HG02870 (cell line): ENCODE measurements around the gene KRT40.
"Not testable (repeated sequence)": the region's sequence is repeated elsewhere in the genome, so short reads cannot be mapped to it uniquely, and the experiment has no call there.

Experiments used
- ATAC-seq: cut with Tn5 transposase; IDR thresholded peaks from one replicate; pipeline ENCODE4 v1.9.1; 2021; ENCODE audit warnings: mild to moderate bottlenecking, moderate library complexity; ENCODE audit not compliant: unreplicated experiment

KRT40 gene

DNA sequence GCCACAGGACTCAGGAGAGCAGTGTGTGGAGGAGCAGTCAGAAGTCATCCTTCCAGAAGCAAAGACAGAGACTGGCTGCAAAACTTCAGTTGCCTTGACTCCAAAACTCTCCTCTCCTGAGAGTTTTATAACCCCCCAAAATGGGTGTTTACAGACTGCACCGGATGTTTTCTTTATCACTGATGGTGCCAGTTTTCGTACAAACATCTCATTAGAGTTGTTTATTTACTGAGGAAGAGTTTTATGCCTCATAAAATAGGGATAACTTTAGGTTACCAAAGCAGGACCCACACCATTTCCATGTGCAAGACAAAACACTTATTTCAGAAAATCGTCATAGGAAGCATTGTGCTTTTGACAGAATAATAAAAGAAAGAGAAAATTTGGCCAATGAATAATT is at the start of gene KRT40:
Gene KRT40 (minus strand): TSS at position 101 of the 400 bp plus-strand sequence. CDS start 53 bp downstream, at position 48.
- ATAC-seq: no peak

DNA sequence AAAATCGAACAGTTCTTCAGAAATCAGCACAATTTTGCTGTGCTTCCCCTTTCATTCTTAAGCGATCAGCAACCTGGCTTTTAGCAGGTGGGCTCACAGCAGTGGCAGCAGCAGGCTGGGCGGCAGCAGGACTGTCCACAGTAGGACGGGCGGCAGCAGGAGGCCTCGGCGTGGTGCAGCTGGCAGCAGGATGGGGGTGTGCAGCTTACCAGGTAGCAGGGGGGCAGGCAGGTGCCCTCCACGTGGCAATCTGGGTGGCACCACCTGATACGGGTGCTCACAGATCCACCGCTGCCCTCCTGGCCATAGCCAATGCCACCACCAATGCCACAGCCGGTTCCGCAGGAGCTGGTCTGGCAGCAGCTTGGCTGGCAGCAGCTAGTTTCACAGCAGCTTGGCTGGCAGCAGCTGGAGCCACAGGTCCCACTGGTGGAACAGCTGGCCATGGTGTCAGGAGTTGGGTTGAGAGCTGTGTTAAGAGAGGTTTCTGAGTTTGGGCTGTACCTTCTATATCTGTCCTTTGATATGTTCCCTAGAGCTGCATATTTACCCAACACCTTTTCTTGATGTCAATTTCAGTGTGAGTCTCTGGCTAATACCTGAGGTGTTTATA is 45.6 kb upstream of the KRT40 start, which contains the start of gene KRTAP1-4:
Gene KRTAP1-4 (minus strand): TSS at position 563 of the 613 bp plus-strand sequence. CDS start 117 bp downstream, at position 446.
- ATAC-seq: no peak

DNA sequence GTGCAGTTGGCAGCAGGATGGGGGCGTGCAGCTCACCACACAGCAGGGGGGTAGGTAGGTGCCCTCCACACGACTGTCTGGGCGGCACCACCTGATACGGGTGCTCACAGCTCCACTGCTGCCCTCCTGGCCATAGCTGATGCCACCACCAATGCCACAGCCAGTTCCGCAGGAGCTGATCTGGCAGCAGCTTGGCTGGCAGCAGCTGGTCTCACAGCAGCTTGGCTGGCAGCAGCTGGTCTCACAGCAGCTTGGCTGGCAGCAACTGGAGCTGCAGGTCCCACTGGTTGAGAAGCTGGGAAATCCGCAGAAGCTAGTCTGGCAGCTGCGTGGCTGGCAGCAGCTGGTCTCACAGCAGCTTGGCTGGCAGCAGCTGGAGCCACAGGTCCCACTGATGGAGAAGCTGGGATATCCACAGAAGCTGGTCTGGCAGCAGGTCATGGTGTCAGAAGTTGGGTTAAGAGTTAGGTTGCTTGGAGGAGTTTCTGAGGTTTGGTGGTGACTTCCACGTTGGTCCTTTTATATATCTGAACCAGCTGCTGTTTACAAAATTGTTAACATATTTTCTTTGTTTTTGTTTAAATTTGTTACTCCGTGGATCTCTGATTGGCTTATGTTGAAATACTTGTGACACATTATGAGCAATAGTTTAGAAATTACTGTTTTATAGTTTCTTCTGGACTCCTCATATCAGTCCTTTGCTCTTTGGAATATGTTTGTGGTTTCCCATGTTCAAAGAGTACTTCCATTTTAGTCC is 42.8 kb upstream of the KRT40 start, which contains the start of gene KRTAP1-5:
Gene KRTAP1-5 (minus strand): TSS at position 494 of the 757 bp plus-strand sequence. CDS start 53 bp downstream, at position 441.
- no peak for ATAC-seq

DNA sequence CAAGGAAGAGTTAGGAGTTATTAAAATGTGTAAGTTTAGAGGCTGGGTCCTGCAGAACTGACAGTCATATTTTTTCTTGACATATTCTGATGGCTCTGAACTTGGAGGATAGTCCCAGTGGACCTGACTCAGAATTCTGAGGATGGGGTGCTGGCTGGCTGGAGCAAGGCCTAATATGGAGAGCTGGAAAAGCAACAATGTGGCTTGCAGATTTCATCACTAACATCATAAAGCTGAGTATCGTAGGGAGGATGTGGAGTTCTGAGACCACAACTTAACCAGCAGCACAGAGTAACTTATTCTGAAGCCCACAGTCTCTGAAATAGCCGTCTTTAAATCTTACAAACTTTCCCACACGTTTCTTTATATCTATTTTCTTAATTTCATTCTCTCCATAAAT is 40.6 kb upstream of the KRT40 start:
- ATAC-seq: no peak

DNA sequence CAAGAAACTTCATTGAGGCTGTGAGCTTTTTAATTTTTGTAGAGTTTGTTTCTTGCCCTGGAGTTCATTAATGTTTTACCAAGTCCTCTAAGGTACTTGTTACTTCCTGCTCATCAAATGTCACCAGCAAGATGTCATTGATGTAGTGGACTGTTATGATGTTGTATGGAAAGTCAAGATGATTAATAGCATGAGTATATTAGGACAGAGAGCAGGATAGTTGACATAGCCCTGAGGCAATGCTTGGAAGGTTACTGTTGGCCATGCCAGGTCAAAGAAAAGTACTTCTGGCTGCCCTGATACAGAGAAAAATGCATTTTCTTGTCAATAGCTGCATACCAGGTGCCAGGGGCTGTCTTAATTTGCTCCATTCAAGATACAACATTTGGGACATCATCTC is 36.2 kb upstream of the KRT40 start:
- no peak for ATAC-seq

DNA sequence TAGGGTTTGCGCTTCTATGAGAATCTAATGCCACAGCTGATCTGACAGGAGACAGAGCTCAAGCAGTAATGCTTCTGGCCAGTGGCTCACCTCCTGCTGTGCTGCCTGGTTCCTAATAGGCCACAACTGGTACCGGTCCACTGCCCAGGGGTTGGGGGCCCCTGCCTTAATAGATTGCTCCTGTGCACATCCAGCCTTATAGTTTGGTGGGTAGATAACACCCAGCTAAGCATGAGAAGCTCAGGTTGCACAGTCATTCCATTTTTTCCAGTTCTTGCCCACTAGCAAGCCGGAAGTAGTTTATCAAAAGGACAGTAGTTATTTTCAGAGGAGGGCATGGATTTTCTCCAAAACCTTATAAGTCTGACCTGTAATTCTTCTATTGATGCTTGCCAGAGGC is 35.3 kb upstream of the KRT40 start:
- no peak for ATAC-seq

DNA sequence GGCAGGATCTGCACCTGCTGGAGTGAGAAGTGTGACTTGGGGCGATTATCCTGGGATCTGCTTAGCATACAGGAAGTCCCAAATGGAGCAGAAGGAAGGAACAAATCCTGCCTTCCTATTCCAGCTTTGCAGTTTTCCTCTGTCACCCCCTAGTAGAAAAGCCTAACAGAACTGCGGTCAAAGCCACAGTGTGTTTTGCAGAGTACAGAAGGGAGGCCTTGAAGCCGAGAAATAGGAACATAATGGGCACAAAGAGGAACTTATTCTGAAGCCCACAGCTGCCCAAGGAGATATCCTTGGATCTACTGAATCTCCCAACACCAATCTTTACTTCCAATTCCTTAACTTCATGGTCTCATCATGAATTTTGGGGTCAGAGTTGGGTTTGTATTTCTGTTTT is 34.4 kb upstream of the KRT40 start:
- no peak for ATAC-seq

DNA sequence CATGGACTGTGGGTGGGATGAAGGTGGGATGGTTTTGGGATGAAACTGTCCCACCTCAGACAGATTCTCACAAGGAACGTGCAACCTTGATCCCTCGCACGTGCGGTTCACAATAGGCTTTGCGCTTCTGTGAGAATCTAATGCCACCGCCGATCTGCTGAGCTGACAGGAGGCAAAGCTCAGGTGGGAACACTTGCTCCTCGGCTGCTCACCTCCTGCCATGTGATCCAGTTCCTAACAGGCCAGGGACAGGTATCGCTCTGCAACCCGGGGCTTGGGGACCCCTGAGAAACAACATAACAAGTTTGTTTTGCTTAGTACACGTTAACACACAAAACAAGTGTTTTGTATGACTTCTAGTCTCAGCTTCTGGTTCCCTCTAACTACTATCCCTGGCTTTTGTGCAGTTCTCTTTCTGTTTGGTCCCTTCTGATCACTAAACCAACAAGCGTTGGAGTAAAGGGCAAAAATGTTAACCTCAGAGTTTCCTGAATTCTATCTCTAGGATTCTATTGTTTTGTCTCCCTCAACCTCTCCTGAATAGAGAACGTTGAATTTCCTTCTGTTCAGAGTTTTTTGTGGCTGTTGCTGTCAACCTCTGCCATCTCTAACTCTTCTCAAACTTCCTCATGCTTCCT is 32.6 kb upstream of the KRT40 start:
- ATAC-seq: no peak

DNA sequence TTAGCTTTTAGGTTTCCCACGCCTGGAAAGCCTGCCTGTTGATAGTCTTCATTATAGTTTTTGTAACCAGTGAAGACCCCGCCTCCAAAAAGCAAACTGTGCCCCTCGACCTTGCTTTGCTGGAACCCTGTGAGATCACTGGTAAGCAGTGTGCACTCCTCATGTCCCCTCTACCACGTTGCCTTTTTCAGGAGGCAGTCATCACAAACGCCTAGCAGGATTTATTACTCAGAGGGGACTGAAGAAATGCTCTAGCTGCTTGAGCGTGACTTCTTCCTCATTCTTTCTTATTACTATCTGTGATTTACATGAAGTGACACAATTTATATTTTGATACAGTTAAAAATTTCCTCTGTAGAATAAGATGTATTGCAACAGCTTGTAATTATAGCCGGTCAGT is 31.3 kb upstream of the KRT40 start:
- no peak for ATAC-seq

DNA sequence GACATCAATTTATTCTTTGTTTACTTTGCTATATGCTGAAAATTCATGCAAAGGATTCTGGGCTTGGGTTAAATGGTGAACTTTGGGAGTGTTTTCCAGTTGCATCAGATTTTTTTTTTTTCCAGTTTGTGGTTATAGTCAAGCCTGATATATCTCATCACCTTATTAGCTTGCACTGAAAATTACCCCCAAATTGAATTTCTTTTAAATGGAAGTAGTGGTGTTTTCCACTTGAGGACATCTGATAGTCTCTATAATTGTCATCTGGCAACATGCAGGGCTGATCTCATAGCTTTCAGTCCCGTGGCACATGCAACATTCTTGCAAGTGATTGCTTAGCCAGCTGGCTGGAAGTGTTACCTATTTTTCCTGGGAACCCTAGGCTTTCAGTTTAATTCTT is 29.5 kb upstream of the KRT40 start:
- no peak for ATAC-seq

DNA sequence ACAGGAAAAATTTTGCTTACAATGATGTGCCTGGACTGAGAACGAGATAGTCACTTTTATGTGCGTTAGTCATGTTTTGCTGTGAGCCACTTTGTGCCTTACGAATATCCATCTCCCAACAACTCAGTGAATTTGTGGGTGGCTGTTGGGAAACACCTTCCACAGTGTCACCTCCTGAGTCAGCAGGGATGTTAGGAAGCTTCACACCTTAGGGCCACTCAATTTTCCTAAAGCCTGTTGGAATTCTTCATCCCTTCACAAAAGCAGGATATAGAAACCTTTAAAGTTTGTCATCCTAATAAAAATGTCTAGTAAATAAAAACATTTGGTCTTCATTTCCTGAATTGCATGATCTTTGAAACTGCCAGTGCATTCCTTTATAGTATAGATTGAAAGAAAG is 29.1 kb upstream of the KRT40 start:
- ATAC-seq: no peak

DNA sequence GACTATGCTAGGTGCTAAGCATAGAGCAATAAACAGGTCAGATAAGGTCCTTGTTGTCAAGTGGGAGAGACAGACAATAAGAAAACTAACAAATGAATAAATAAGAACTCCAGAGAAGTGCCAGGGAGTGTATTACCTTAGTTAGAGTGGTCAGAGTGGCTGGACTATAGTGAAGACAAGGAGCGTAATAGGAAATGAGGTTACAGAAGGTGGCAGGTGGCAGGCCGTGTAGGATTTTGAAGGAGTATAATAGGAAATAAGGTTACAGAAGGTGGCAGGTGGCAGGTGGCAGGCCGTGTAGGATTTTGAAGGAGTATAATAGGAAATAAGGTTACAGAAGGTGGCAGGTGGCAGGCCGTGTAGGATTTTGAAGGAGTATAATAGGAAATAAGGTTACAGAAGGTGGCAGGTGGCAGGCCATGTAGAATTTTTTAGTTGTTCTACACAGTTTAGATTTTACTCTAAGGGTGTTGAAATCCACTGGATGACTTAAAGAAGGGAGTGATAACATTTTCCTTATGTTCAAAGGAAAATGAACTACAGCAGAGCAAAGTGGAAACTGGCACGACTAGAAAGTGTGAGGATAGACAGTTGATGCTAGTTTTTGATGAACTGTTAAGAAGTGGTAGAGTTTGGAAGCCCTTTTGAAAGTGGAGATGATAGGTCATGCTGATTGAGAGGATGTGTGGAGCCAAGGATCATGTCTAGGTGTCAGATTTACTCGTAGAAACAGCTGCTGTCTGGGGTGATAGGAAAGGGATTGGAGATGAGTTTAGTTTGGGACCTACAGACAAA is 28.4 kb upstream of the KRT40 start:
- ATAC-seq: no peak

DNA sequence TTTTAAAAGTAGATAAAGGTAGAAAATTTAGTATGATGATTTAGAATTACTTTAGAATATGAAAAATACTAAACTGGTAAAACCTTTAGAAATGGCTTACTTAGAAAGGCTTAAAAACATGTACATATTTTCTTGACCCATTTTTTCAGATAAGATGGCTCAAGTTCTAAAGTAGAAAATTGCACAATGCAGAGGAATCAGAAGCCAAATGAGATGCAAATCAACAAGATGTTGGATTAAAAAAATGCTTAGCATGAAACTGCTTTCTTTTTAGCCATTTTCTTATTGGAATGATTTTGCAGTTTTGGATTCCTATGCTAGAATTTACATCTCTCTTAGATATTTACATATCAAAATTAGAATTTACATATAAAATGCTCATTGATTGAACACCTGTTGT is 26.3 kb upstream of the KRT40 start:
- ATAC-seq: no peak

DNA sequence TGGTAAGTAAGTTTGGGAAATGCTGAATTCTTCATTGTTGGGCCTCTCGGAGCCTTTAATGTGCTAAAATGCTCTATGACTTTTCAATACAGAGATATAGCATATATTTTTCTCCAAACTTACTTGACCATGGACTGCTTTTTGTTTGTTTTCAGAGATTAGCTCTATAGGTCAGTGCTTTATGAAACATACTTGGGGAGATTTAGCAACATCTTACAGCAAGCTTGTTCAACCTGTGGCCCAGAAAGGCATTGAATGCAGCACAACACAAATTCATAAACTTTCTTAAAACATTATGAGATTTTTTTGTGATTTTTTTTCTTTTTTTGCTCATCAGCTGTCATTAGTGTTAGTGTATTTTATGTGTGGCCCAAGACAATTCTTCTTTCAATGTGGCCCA is 25.8 kb upstream of the KRT40 start:
- ATAC-seq: no peak

DNA sequence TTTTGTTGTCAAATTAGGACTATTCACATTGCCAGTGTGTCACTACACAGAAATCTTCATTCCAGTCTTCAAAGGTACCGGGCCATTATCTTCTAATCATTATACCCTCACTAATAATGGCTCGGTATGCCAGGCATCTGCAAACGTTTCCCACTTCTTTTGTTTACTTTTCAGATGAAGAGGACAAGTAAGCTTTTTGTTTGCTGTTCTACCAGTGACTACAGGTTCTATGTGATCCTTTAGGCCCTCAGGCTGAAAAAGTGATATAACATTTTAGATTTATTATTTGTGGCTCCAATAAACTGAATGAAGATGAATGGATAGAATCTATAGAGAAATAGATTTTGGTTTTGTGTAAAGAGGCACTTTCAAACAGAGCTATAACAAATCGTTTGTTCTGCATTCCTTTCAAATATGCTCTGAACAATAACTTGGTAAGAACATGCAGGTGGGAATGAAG is 25.2 kb upstream of the KRT40 start:
- no peak for ATAC-seq

DNA sequence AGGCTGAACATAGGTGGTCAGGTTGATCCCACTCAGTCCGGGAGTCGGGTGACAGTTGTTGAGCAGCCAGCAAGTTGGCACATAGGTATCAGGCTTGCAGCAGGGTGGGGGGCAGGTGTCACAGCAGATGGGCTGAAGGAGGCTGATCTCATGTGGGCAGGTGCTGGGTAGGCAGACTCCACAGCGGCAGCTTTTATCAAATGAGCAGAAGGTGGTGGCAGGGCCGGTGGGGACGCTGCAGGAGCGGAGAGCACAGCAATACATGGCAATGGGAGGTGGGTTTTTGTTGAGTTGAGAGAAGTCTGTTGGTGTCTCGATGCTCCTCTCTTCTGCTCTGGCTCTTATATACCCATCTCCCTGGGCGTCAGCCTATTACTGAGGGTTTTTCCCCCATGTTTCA is 24.7 kb upstream of the KRT40 start, which contains the start of gene KRTAP3-1:
Gene KRTAP3-1 (minus strand): TSS at position 318 of the 400 bp plus-strand sequence. CDS start 54 bp downstream, at position 264.
- no peak for ATAC-seq

DNA sequence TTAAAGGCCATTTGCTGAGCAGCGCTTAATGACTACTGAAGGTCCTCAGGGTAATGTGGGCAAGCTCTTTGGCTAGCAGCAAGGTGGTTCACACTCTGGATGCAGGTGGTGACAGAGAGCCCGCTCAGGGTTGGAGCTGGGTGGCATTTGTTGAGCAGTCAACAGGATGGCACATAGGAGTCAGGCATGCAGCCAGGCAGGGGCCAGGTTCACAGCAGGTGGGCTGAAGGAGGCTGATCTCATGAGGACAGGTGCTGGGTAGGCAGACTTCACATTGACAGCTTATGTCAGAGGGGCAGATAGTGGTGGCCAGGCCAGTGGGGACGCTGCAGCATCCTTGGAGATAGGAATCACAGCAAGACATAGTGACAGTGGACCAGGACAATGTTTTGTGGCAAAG is 20.3 kb upstream of the KRT40 start:
- no peak for ATAC-seq

DNA sequence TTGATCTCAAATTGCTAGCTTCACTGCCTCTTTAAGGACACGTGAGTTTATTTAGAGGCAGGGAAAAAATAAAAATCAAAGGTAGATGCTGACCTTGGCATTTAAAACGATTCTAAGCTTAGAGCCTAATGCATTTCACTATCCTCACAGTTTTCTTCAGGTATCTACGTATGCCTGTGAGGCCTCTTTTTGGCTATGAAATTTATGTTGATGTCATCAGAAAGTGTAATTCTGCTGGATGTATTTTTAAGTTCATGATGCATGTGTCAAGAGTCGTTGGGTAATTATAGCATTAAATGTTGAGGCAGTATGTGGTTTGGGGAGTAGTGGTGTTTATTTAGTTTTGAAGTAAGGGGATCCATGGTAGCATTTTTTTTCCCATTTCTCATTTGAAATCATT is 19.8 kb upstream of the KRT40 start:
- no peak for ATAC-seq

DNA sequence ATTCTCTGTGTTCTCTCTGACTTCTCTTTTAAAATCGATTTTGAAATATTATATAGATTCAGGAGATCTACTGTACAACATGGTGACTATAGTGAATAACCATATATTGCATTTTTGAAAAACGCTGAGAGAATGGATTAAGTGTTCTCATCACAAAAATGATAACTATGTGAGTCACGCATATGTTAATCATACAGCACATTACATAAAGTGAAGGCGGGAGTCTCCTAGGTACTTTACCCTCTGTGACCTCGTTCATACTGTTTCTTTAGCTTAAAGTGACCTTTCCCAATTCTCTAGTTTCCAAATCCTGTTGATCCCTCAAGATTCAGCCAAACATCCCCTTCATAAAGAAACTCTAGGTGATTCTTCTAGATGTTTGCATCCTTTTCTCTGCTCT is 18.7 kb upstream of the KRT40 start:
- no peak for ATAC-seq

DNA sequence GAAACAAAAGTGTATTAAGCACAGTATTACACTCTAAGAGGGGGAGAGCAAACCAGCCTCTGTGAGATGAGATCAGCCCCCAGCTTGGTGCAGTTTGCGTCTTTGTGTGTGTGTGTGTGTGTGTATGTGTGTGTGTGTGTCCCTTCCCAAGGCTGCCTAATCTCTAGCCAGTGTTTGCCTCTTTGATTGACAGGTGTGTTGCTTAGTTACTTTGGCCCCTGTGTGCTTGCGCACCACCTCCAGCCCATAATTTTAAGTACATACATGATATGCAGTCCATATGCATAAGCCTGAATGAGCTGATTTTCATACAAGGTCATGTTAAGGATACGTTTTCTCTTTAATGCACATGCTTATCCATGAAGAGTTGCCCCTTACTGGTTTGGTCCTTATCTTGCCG is 17.7 kb upstream of the KRT40 start:
- ATAC-seq: no peak

DNA sequence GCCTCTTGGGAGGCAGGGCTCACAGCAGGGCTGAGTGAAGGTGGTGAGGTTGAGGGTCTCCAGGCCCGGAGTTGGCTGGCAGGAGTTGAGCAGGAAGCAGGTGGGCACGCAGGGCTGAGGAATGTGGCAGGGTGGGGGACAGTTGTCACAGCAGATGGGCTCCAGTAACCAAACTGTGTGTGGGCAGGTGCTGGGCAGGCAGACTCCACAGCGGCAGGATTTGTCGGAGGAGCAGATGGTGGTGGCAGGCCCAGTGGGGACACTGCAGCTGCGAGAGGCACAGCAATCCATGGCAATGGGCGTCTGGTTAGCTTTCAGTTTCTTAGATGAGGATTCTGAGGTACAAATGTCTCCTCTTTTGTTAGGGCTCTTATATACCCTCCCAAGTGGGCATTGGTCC is 15.4 kb upstream of the KRT40 start, which contains the start of gene KRTAP3-2:
Gene KRTAP3-2 (minus strand): TSS at position 344 of the 400 bp plus-strand sequence. CDS start 53 bp downstream, at position 291.
- not testable (repeated sequence) for ATAC-seq
